Fibroblast of pulmonary artery (primary cell): ENCODE measurements around the gene MYLK2.
"Not testable (repeated sequence)": the region's sequence is repeated elsewhere in the genome, so short reads cannot be mapped to it uniquely, and the experiment has no call there.

Experiments used
- DNase-seq: peaks from one replicate; pipeline ENCODE4 v3.0.0-alpha.2; 2010; ENCODE audit warnings: low read depth
- H3K4me3 ChIP-seq: replicated peaks from 2 replicates; pipeline ENCODE4 v1.5.1; 2011; ENCODE audit warnings: low read depth, mild to moderate bottlenecking, control low read depth, low read length, moderate library complexity
- CTCF ChIP-seq: IDR thresholded peaks from 2 replicates; pipeline ENCODE4 v1.5.1; 2011; ENCODE audit warnings: mild to moderate bottlenecking, control low read depth, low read length, inconsistent platforms; ENCODE audit errors: missing control alignments

MYLK2 gene

GRCh38 chr20:31806564-31807355, 12.4 kb upstream of the MYLK2 start:
- no peak for TF ChIP-seq CTCF
- H3K4me3 ChIP-seq, result no peak overlapping the region
- DNase-seq, result no peak

- TF ChIP-seq CTCF, result no peak
- no peak for DNase-seq
- no peak overlapping the region for H3K4me3 ChIP-seq
Observed at GRCh38 chr20:31808481-31808880, 10.7 kb upstream of the MYLK2 start.

GRCh38 chr20:31809661-31810060, 9.5 kb upstream of the MYLK2 start:
- no peak overlapping the region for H3K4me3 ChIP-seq
- DNase-seq, result no peak
- TF ChIP-seq CTCF, result no peak

- TF ChIP-seq CTCF, result no peak
- DNase-seq, result no peak
- no peak overlapping the region for H3K4me3 ChIP-seq
Observed at GRCh38 chr20:31811198-31811597, 8.0 kb upstream of the MYLK2 start.

- peak; percentile 84 for DNase-seq
Observed at GRCh38 chr20:31811796-31812728, 7.1 kb upstream of the MYLK2 start.

GRCh38 chr20:31813611-31814010, 5.5 kb upstream of the MYLK2 start:
- no peak for DNase-seq
- H3K4me3 ChIP-seq, result no peak overlapping the region
- no peak for TF ChIP-seq CTCF

More at GRCh38 chr20:31811796-31812728, 7.1 kb upstream of the MYLK2 start:
- no peak overlapping the region for H3K4me3 ChIP-seq
- no peak for TF ChIP-seq CTCF

- not testable (repeated sequence) for DNase-seq, H3K4me3 ChIP-seq
Observed at GRCh38 chr20:31814142-31814541, 5.0 kb upstream of the MYLK2 start.
